Large intestine (tissue), 3 donors: ENCODE results near the gene COL18A1. TPM values are rescaled to one million over a fixed set of nuclear protein-coding genes. Genes with fewer than 3 reads are reported as not detected.
"Not testable (repeated sequence)": the region's sequence is repeated elsewhere in the genome, so short reads cannot be mapped to it uniquely, and the experiment has no call there.

ENCODE experiments used
- DNase-seq, 2 donors: peaks; one replicate each; pipeline versions ENCODE4 v3.0.0 to v3.0.0-alpha.2; 2013
- H3K27ac ChIP-seq: one replicate; pipeline ENCODE4 v1.5.1; 2013; ENCODE audit warnings: low read length
- H3K27me3 ChIP-seq: 2 replicates; pipeline ENCODE4 v1.6.1; 2013; ENCODE audit warnings: low read length; ENCODE audit not compliant: control insufficient read depth, insufficient read depth
- H3K36me3 ChIP-seq: 2 replicates; pipeline ENCODE4 v1.6.1; 2013; ENCODE audit warnings: low read length; ENCODE audit not compliant: control insufficient read depth, insufficient read depth
- H3K4me1 ChIP-seq: one replicate; pipeline ENCODE4 v1.6.1; 2013; ENCODE audit warnings: low read length; ENCODE audit not compliant: control insufficient read depth, insufficient read depth
- H3K4me3 ChIP-seq: one replicate; pipeline ENCODE4 v1.5.1; 2013; ENCODE audit warnings: low read length
- H3K9me3 ChIP-seq: one replicate; pipeline ENCODE4 v1.6.1; 2013; ENCODE audit warnings: mild to moderate bottlenecking, low read depth, low read length, moderate library complexity; ENCODE audit not compliant: control insufficient read depth
- WGBS: methylation state at CpG from one replicate; pipeline ENCODE4 v1.1.5; 2013; ENCODE audit warnings: low lambda C conversion rate; ENCODE audit not compliant: insufficient coverage; 5-methylcytosine and 5-hydroxymethylcytosine counted together
- polyA plus RNA-seq: library from polyadenylated mRNA; unstranded; fragments of 120-200 nt; gene quantifications from one replicate; pipeline ENCODE4 v1.2.1, GENCODE V29; 2013

Gene COL18A1
- polyA plus RNA-seq, 1 donor = 44.4 TPM

- no peak for DNase-seq
These were observed 95.1 kb downstream of the COL18A1 start for GRCh38 chr21:45499970-45500577.

GRCh38 chr21:45501081-45502005, 96.4 kb downstream of the COL18A1 start:
- not testable (repeated sequence) for H3K4me1 ChIP-seq, H3K4me3 ChIP-seq, H3K36me3 ChIP-seq, H3K27me3 ChIP-seq, H3K27ac ChIP-seq, H3K9me3 ChIP-seq, DNase-seq
- no CpG with 5 or more reads among the region's 20 CpGs for WGBS

More at GRCh38 chr21:45499970-45500577, 95.1 kb downstream of the COL18A1 start:
- Histone ChIP-seq H3K9me3 (no peaks in the 10 kb centered on the region), H3K4me1 (no peaks in the 10 kb centered on the region), H3K27me3 (no peaks in the 10 kb centered on the region), H3K27ac (no peak overlapping the region), H3K4me3 (no peak overlapping the region), H3K36me3 (no peaks in the 10 kb centered on the region)
- WGBS = no CpG with 5 or more reads among the region's 6 CpGs

- no peaks in the 10 kb centered on the region for H3K27me3 ChIP-seq
- no peak for DNase-seq
- no peak overlapping the region for H3K4me3 ChIP-seq
- no CpG with 5 or more reads among the region's 13 CpGs for WGBS
- H3K4me1 ChIP-seq = no peaks in the 10 kb centered on the region
- no peaks in the 10 kb centered on the region for H3K36me3 ChIP-seq
- no peak overlapping the region for H3K27ac ChIP-seq
- H3K9me3 ChIP-seq = no peaks in the 10 kb centered on the region
These were observed 97.0 kb downstream of the COL18A1 start for GRCh38 chr21:45502006-45502345.

- Histone ChIP-seq H3K27ac (no peak overlapping the region), H3K4me1 (no peaks in the 10 kb centered on the region), H3K4me3 (no peak overlapping the region), H3K36me3 (no peaks in the 10 kb centered on the region), H3K27me3 (no peaks in the 10 kb centered on the region), H3K9me3 (no peaks in the 10 kb centered on the region)
- 100% methylated on average over 1 of the region's 10 CpGs for WGBS
- no peak for DNase-seq
These were observed 97.6 kb downstream of the COL18A1 start for GRCh38 chr21:45502600-45502999.

GRCh38 chr21:45503226-45503625, 98.3 kb downstream of the COL18A1 start:
- not testable (repeated sequence) for H3K36me3 ChIP-seq, H3K4me1 ChIP-seq, H3K4me3 ChIP-seq, H3K9me3 ChIP-seq, H3K27ac ChIP-seq, H3K27me3 ChIP-seq, DNase-seq
- WGBS = no CpG with 5 or more reads among the region's 4 CpGs

- no peak for DNase-seq
- Histone ChIP-seq H3K9me3 (no peaks in the 10 kb centered on the region), H3K4me3 (no peak overlapping the region), H3K27me3 (no peaks in the 10 kb centered on the region), H3K27ac (no peak overlapping the region), H3K4me1 (no peaks in the 10 kb centered on the region), H3K36me3 (no peaks in the 10 kb centered on the region)
- WGBS = no CpG with 5 or more reads among the region's 22 CpGs
These were observed 99.1 kb downstream of the COL18A1 start for GRCh38 chr21:45504021-45504515.

- DNase-seq = no peak
- no peaks in the 10 kb centered on the region for H3K4me1 ChIP-seq
- no CpG with 5 or more reads among the region's 41 CpGs for WGBS
These were observed 99.8 kb downstream of the COL18A1 start for GRCh38 chr21:45504516-45505415.

GRCh38 chr21:45505416-45506021, 100.6 kb downstream of the COL18A1 start:
- WGBS = no CpG with 5 or more reads among the region's 33 CpGs
- H3K4me3 ChIP-seq = no peak overlapping the region
- no peaks in the 10 kb centered on the region for H3K36me3 ChIP-seq
- no peaks in the 10 kb centered on the region for H3K27me3 ChIP-seq
- H3K9me3 ChIP-seq = no peaks in the 10 kb centered on the region
- no peak for DNase-seq
- H3K4me1 ChIP-seq = no peaks in the 10 kb centered on the region
- no peak overlapping the region for H3K27ac ChIP-seq

More at GRCh38 chr21:45504516-45505415, 99.8 kb downstream of the COL18A1 start:
- Histone ChIP-seq H3K9me3 (no peaks in the 10 kb centered on the region), H3K27ac (no peak overlapping the region), H3K27me3 (no peaks in the 10 kb centered on the region), H3K4me3 (no peak overlapping the region), H3K36me3 (no peaks in the 10 kb centered on the region)

- Histone ChIP-seq H3K9me3 (no peaks in the 10 kb centered on the region), H3K4me3 (no peak overlapping the region), H3K27me3 (no peaks in the 10 kb centered on the region), H3K27ac (no peak overlapping the region), H3K4me1 (no peaks in the 10 kb centered on the region), H3K36me3 (no peaks in the 10 kb centered on the region)
- no CpG with 5 or more reads among the region's 22 CpGs for WGBS
- no peak for DNase-seq
These were observed 101.4 kb downstream of the COL18A1 start for GRCh38 chr21:45506241-45506817.
